Activated T-helper 17 cell treated with anti-CD3 and anti-CD28 coated beads, Interleukin-2, amount 50 U/mL, for 72 hours (primary cell): ENCODE measurements around the gene ANO6. TPM values are rescaled to one million over a fixed set of nuclear protein-coding genes. Genes with fewer than 3 reads are reported as not detected.
A peak's percentile ranks its signal among the peaks of the same experiment; 100 is the strongest.
"Not testable (repeated sequence)": the region's sequence is repeated elsewhere in the genome, so short reads cannot be mapped to it uniquely, and the experiment has no call there.

Experiments used
- ATAC-seq: fragments of 150-1000 bp; cut with Tn5 transposase; replicated peaks from 2 replicates; pipeline ENCODE4 v1.10.0; 2021; ENCODE audit warnings: mild to moderate bottlenecking, moderate library complexity
- H3K27ac Mint-ChIP-seq: one replicate; pipeline ENCODE4 v1.8.0; 2022; ENCODE audit warnings: mixed read lengths
- H3K27me3 Mint-ChIP-seq: one replicate; pipeline ENCODE4 v1.8.0; 2022; ENCODE audit warnings: mixed read lengths
- H3K36me3 Mint-ChIP-seq: one replicate; pipeline ENCODE4 v1.8.0; 2022; ENCODE audit warnings: low read depth, mild to moderate bottlenecking, mixed read lengths
- H3K4me1 Mint-ChIP-seq: one replicate; pipeline ENCODE4 v1.8.0; 2022; ENCODE audit warnings: mixed read lengths
- H3K4me3 Mint-ChIP-seq: one replicate; pipeline ENCODE4 v1.8.0; 2022; ENCODE audit warnings: mild to moderate bottlenecking, mixed read lengths
- H3K9me3 Mint-ChIP-seq: one replicate; pipeline ENCODE4 v1.8.0; 2022; ENCODE audit warnings: mixed read lengths
- total RNA-seq, 2 donors: library from RNA; stranded (reverse); gene quantifications; one replicate each; pipeline ENCODE4 v1.2.3, GENCODE V29; 2022

The ANO6 gene
- total RNA-seq, 2 donors from 2014 or later = 26.8 to 45.1 TPM

DNA sequence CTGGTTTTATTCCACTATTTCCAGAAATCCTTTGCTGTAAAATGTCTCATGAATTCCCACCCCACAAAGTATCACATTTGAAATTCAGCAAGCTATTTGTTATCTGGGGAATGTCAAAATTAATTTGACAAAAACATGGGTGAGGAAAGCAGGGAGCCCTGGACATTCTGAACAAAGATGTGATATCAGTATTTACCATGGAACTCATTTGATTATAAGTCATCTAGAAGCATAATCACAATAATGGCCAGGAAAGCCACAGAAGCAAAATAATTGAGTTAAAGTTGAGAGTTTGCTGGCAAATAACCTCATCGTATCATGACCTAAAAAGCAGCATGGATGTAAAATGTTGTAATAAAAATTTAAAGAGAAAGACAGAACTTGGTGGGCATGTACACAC, 96.1 kb downstream of the ANO6 start:
- H3K4me3 Mint-ChIP-seq = no peak overlapping the region
- H3K27ac Mint-ChIP-seq = no peak overlapping the region
- H3K27me3 Mint-ChIP-seq = no peaks in the 10 kb centered on the region
- peaks cover 4% of the 10 kb centered on the region for H3K9me3 Mint-ChIP-seq
- ATAC-seq = no peak
- H3K4me1 Mint-ChIP-seq = peaks cover 9% of the 10 kb centered on the region
- peaks cover 28% of the 10 kb centered on the region for H3K36me3 Mint-ChIP-seq

DNA sequence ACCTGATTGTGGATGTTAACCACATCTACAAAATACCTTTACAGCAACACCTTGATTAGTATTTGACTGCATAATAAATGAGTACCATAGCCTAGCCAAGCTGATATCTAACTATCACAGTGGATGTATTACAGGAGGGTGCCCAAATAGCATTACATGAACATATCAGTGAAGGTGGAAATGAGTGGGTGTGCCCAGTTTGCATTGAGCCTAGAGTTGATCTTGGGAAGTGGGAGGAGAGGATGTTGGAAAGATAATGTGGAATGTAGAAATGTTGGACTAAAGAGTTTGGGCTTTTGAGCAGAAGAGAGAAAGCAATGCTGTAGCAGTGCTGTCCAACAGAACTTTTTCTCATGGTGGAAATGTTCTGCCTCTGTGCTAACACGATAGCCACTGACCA, 98.9 kb downstream of the ANO6 start:
- H3K9me3 Mint-ChIP-seq = peaks cover 4% of the 10 kb centered on the region
- ATAC-seq = no peak
- peaks cover 38% of the 10 kb centered on the region for H3K36me3 Mint-ChIP-seq
- H3K4me1 Mint-ChIP-seq = peaks cover 9% of the 10 kb centered on the region
- no peaks in the 10 kb centered on the region for H3K27me3 Mint-ChIP-seq
- no peak overlapping the region for H3K27ac Mint-ChIP-seq
- H3K4me3 Mint-ChIP-seq = no peak overlapping the region

- ATAC-seq = no peak
- Mint-ChIP-seq H3K4me1 (peaks cover 13% of the 10 kb centered on the region), H3K27me3 (no peaks in the 10 kb centered on the region), H3K9me3 (peaks cover 4% of the 10 kb centered on the region), H3K4me3 (no peak overlapping the region), H3K27ac (no peak overlapping the region), H3K36me3 (peaks cover 38% of the 10 kb centered on the region)
Observed at GRCh38 chr12:45315462-45315861, 99.6 kb downstream of the ANO6 start.

DNA sequence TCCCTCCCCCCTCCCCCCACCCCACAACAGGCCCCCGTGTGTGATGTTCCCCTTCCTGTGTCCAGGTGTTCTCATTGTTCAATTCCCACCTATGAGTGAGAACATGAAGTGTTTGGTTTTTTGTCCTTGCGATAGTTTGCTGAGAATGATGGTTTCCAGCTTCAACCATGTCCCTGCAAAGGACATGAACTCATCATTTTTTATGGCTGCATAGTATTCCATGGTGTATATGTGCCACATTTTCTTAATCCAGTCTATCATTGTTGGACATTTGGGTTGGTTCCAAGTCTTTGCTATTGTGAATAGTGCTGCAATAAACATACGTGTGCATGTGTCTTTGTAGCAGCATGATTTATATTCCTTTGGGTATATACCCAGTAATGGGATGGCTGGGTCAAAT, 101.4 kb downstream of the ANO6 start:
- H3K27ac Mint-ChIP-seq, H3K9me3 Mint-ChIP-seq, H3K27me3 Mint-ChIP-seq, ATAC-seq, H3K4me3 Mint-ChIP-seq: not testable (repeated sequence)
- Mint-ChIP-seq H3K4me1 (peaks cover 16% of the 10 kb centered on the region), H3K36me3 (peaks cover 38% of the 10 kb centered on the region)

GRCh38 chr12:45322810-45323209, 106.9 kb downstream of the ANO6 start:
- Mint-ChIP-seq H3K36me3 (peaks cover 2% of the 10 kb centered on the region), H3K27ac (no peak overlapping the region), H3K4me3 (no peak overlapping the region), H3K9me3 (no peaks in the 10 kb centered on the region), H3K4me1 (peaks cover 25% of the 10 kb centered on the region), H3K27me3 (no peaks in the 10 kb centered on the region)
- ATAC-seq = no peak

- H3K36me3 Mint-ChIP-seq = no peaks in the 10 kb centered on the region
- H3K4me1 Mint-ChIP-seq = peaks cover 25% of the 10 kb centered on the region
- no peaks in the 10 kb centered on the region for H3K9me3 Mint-ChIP-seq
Observed at GRCh38 chr12:45324391-45324790, 108.5 kb downstream of the ANO6 start.

GRCh38 chr12:45326358-45326975, 110.6 kb downstream of the ANO6 start:
- Mint-ChIP-seq H3K9me3 (no peaks in the 10 kb centered on the region), H3K36me3 (peaks cover 11% of the 10 kb centered on the region), H3K27ac (no peak overlapping the region), H3K4me1 (peaks cover 20% of the 10 kb centered on the region), H3K4me3 (no peak overlapping the region), H3K27me3 (no peaks in the 10 kb centered on the region)
- ATAC-seq = no peak

More at GRCh38 chr12:45324391-45324790, 108.5 kb downstream of the ANO6 start:
- H3K27me3 Mint-ChIP-seq = no peaks in the 10 kb centered on the region
- ATAC-seq = peak; percentile 82
- no peak overlapping the region for H3K4me3 Mint-ChIP-seq
- H3K27ac Mint-ChIP-seq = peak overlapping the region; percentile 11

DNA sequence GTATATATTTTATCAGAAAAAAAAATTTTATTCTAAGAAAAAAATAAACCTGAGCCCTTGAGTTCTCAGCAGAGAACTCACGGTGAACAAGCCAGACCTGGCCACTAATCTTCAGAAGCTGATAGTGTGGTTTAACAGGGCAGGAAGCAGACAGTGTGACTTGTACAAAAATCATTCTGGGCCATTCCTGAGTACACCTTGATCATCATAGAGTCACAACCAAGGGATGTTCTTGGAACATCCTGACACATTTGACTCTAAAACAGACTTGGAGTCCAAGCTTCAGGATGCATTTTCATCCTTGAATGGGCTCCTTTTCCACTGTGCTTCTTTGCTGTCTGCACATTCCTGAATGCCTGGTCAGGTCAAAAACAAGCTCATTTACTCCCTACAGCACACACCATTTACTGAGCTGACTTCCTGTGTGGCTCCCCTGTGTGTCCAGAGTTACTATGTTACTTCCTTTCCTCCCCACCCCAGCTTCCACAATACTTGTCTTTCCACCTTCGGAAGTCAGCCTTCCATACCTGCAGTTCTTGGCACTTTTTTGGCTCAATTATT, 112.0 kb downstream of the ANO6 start:
- ATAC-seq = no peak
- H3K27ac Mint-ChIP-seq = no peak overlapping the region
- H3K4me1 Mint-ChIP-seq = peaks cover 10% of the 10 kb centered on the region
- no peaks in the 10 kb centered on the region for H3K27me3 Mint-ChIP-seq
- H3K4me3 Mint-ChIP-seq = no peak overlapping the region
- H3K36me3 Mint-ChIP-seq = peaks cover 26% of the 10 kb centered on the region
- no peaks in the 10 kb centered on the region for H3K9me3 Mint-ChIP-seq

- no peak overlapping the region for H3K27ac Mint-ChIP-seq
- no peak overlapping the region for H3K4me3 Mint-ChIP-seq
- H3K4me1 Mint-ChIP-seq = peaks cover 5% of the 10 kb centered on the region
- H3K9me3 Mint-ChIP-seq = peaks cover under 1% of the 10 kb centered on the region
- no peaks in the 10 kb centered on the region for H3K27me3 Mint-ChIP-seq
- H3K36me3 Mint-ChIP-seq = peaks cover 38% of the 10 kb centered on the region
- ATAC-seq = no peak
Observed at GRCh38 chr12:45329238-45329637, 113.3 kb downstream of the ANO6 start.

- Mint-ChIP-seq H3K36me3 (peaks cover 43% of the 10 kb centered on the region), H3K27ac (no peak overlapping the region), H3K4me3 (no peak overlapping the region), H3K4me1 (peaks cover under 1% of the 10 kb centered on the region), H3K27me3 (no peaks in the 10 kb centered on the region), H3K9me3 (peaks cover 4% of the 10 kb centered on the region)
- ATAC-seq = no peak
Observed at GRCh38 chr12:45329702-45330101, 113.8 kb downstream of the ANO6 start.

GRCh38 chr12:45331552-45331951, 115.7 kb downstream of the ANO6 start:
- Mint-ChIP-seq H3K4me1 (no peaks in the 10 kb centered on the region), H3K27me3 (no peaks in the 10 kb centered on the region), H3K9me3 (peaks cover 4% of the 10 kb centered on the region), H3K4me3 (no peak overlapping the region), H3K27ac (no peak overlapping the region), H3K36me3 (peaks cover 45% of the 10 kb centered on the region)
- no peak for ATAC-seq

DNA sequence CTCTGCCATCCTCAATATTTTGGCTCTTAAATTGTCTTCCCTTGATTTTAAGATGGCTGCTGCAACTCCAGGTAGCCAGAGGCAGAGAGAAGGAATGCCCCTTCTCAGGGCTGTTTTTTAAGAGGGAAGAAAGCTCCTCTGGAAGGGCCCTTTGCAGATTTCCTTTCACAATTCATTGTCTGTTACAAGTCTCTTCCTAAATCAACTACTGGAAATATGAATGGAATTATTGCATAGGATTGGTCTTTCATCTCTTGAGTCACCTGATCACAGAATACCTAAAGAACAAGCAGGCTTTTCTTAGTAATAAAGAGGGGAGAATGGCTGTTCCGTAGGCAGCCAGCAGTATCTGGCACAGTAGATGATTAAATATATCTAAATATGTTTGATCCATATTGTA, 118.5 kb downstream of the ANO6 start:
- Mint-ChIP-seq H3K9me3 (peaks cover 4% of the 10 kb centered on the region), H3K4me1 (no peaks in the 10 kb centered on the region), H3K4me3 (no peak overlapping the region), H3K27me3 (no peaks in the 10 kb centered on the region), H3K36me3 (peaks cover 45% of the 10 kb centered on the region), H3K27ac (no peak overlapping the region)
- ATAC-seq = no peak

DNA sequence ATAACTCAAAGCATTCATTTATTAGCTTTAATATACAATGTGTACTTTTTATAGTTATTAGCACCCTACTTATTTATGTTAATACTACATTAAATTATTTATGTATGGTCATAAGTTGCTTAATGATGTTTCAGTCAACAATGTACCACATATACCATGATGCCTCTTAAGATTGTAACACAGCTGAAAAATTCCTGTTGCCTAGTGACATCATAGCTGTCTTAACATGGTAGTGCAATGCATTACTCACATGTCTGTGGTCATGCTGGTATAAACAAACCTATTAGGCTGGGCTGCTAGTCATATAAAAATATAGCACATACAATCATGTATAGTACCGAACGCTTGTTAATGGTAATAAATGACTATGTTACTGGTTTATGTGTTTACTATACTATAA, 120.4 kb downstream of the ANO6 start:
- H3K27ac Mint-ChIP-seq = no peak overlapping the region
- H3K36me3 Mint-ChIP-seq = peaks cover 35% of the 10 kb centered on the region
- H3K4me3 Mint-ChIP-seq = no peak overlapping the region
- H3K9me3 Mint-ChIP-seq = peaks cover 4% of the 10 kb centered on the region
- no peaks in the 10 kb centered on the region for H3K4me1 Mint-ChIP-seq
- H3K27me3 Mint-ChIP-seq = no peaks in the 10 kb centered on the region
- peak; percentile 59 for ATAC-seq

GRCh38 chr12:45336762-45337596, 121.1 kb downstream of the ANO6 start:
- Mint-ChIP-seq H3K27ac (no peak overlapping the region), H3K9me3 (peaks cover 4% of the 10 kb centered on the region), H3K4me1 (no peaks in the 10 kb centered on the region), H3K36me3 (peaks cover 29% of the 10 kb centered on the region), H3K27me3 (no peaks in the 10 kb centered on the region), H3K4me3 (no peak overlapping the region)
- ATAC-seq = no peak

DNA sequence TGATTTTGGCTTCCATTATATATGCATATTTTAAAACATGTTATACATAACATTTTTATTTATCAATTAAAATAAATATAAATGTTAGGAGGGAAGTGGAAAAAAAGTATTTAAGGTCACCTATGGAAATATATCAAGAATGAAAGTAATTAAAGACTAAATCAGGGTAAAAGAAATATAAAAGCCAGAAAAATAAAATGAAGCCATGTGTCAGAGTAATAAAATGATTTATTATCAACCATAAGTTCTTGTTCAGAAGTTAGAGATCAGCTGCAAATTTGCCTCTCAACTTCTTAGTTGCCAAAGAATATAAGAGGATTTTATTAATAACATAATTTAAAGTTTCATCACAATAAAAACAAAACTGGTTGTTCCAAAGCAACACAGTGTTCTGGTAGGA, 121.9 kb downstream of the ANO6 start:
- H3K4me1 Mint-ChIP-seq = no peaks in the 10 kb centered on the region
- H3K4me3 Mint-ChIP-seq = no peak overlapping the region
- H3K27me3 Mint-ChIP-seq = no peaks in the 10 kb centered on the region
- no peak for ATAC-seq
- no peak overlapping the region for H3K27ac Mint-ChIP-seq
- H3K36me3 Mint-ChIP-seq = peaks cover 20% of the 10 kb centered on the region
- H3K9me3 Mint-ChIP-seq = peaks cover 4% of the 10 kb centered on the region
